Measurements from ENCODE around the gene SYPL2. TPM values are rescaled to one million over a fixed set of nuclear protein-coding genes. Genes with fewer than 3 reads are reported as not detected.
A peak's percentile ranks its signal among the peaks of the same experiment; 100 is the strongest.

Gene SYPL2
- total RNA-seq = 0.95 and 1.1 TPM in 2 replicates
- long read RNA-seq = 0 reads

DNA sequence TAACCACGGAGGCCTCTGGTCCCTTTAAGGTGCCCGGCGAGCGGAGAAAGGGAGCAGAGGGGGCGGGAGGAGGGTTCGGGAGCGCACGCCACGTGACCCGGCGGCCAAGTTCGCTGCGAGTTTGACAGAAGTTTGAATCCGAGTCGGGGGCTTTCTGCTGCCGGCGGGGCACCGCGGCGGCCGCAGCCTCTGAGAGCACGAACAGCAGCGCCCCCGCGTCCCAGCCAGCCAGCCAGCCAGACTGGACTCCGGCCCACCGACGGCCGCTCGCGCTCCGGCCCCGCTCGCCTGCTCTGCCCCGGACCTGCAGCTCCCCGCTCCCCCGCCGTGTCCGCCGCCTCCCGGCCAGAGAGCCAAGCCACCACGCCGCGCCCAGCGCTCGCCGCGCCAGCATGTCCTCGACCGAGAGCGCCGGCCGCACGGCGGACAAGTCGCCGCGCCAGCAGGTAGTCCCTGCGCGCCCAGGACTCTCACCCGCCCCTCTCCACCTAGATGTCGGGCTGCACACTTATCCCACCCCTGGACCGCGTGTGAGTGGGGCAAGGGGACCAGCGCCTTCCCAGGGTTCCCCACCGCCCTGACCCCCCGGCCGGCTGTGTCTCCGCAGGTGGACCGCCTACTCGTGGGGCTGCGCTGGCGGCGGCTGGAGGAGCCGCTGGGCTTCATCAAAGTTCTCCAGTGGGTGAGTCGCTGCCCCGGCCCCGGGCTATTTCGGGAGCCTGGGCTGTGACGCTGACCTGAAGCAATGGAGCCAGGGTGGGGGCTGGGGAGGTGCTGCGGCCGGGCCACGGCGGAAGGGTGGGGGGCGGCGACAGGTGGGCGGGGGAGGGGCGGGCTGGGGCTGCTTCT, at the start of gene SYPL2:
TSS of gene SYPL2 (plus strand) at position 95 of the 849 bp plus-strand sequence. CDS start at position 393, 298 bp downstream.
- peak; percentile 19 for TF ChIP-seq CTCF (IDR thresholded peaks at IDR 0.05; ENCODE audit: unreplicated experiment)
- H3K27ac Mint-ChIP-seq = no peak within 1 kb of the TSS

GRCh38 chr1:109423498-109423897, 42.8 kb upstream of the SYPL2 start:
- Mint-ChIP-seq H3K4me1 (ENCODE audit: low read depth) (peaks cover 17% of the 10 kb centered on the region), H3K4me3 (ENCODE audit: low read depth) (no peak overlapping the region), H3K27me3 (no peaks in the 10 kb centered on the region), H3K27ac (peak overlapping the region; percentile 4), H3K9me3 (ENCODE audit: low read depth) (no peaks in the 10 kb centered on the region), H3K36me3 (ENCODE audit: insufficient read depth) (peaks cover 7% of the 10 kb centered on the region)
- TF ChIP-seq CTCF (IDR thresholded peaks at IDR 0.05; ENCODE audit: unreplicated experiment) = no peak
- DNase-seq (ENCODE audit: low spot score, unreplicated experiment) = no peak

More for the DNA sequence above, at the start of gene SYPL2:
- DNase-seq (ENCODE audit: low spot score, unreplicated experiment) = peak; percentile 48
- H3K4me3 Mint-ChIP-seq (ENCODE audit: low read depth) = peak within 1 kb of the TSS; percentile 69
- H3K9me3 Mint-ChIP-seq (ENCODE audit: low read depth) = no peaks in the 10 kb centered on the region
- peaks cover 3% of the 10 kb centered on the region for H3K4me1 Mint-ChIP-seq (ENCODE audit: low read depth)
- H3K27me3 Mint-ChIP-seq = peaks cover 84% of the 10 kb centered on the region
- no peaks in the 10 kb centered on the region for H3K36me3 Mint-ChIP-seq (ENCODE audit: insufficient read depth)

DNA sequence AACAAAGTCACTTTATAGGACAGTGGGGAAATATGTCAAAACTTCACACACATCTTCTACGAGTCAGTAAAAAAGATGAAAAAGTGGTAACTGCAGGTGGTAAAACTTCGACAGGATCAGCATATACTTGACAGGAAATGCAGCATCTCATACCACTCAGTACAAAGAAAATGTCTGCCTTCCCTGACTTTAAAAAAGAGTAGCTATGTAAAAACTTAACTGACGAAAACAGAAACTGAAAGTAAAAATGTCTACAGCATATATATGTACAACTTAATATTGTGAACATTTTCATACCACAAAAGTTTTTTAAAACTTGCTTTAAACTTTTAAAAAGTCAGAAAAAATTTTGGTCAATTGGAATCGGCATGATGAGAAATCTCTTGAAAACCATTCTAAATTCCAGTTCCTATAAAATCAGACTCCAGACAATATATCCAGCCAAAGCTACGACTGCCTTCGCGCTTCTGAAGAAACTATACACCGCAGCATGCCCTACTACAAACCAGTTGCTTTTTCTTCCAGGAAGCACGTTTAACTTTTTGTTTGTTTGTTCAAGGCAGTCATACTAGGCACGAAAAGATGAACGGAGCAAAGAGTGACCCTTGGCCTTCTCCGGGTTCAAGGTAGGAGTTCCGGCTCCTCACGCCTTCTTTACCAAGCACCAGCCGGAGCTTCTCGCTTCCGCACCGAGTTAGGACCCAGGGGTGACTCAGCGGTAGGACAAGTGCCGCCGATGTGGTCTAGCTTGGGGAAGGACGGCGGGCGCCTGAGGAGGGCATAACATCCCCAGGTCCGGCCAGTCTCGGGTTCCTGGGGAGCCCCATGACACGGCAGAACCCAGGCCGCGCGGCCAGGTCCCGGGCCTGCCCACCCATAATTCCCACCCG, 40.7 kb upstream of the SYPL2 start:
- Mint-ChIP-seq H3K27me3 (no peaks in the 10 kb centered on the region), H3K4me1 (ENCODE audit: low read depth) (peaks cover 22% of the 10 kb centered on the region), H3K27ac (peak overlapping the region; percentile 93), H3K9me3 (ENCODE audit: low read depth) (no peaks in the 10 kb centered on the region), H3K36me3 (ENCODE audit: insufficient read depth) (peaks cover 3% of the 10 kb centered on the region), H3K4me3 (ENCODE audit: low read depth) (peak overlapping the region; percentile 92)
- TF ChIP-seq CTCF (IDR thresholded peaks at IDR 0.05; ENCODE audit: unreplicated experiment) = no peak
- no peak for DNase-seq (ENCODE audit: low spot score, unreplicated experiment)

DNA sequence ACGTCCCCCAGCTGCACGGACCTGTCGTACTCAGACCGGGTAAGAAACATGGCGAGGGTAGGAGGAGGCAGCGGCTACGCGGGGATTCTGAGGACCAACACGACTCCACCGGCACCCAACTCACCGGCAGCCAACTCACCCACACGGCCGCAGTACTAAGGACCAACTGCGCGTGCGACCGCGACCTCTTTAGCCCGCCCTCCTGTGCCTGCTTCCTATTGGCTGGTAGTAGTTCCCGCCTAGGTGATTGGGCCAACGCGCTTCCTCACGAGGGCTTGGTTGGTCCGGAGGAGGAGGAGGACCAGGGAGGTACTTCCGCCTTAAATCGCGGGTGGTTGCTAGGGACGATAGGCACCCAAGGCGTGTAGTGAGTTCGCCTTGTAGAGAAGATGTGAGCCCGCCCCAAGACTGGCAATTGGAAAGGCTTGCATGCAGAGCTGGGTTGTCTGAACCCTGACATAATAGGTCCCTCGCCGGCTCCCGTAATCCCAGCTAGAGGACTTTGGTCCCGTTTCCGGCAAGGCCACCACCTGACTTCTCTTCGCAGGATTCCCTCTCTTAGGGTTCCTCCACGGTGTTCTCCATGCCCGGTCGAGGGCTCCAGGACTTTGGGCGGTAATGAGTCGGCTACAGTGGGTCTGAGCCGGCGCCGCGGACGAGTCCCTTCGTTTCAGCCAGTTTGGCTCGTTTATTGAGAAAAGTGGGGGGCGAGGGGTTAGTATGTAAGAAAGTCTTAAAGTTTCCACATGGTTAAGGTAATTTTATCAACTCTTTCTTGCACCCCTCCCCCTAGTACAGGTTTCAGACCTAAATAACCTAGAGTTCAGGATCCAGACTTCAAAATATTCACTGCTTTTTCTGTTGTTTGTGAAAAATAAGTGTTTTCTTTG, 39.8 kb upstream of the SYPL2 start, which contains the start of gene PSMA5:
TSS of gene PSMA5 (minus strand) at position 168 of the 890 bp plus-strand sequence. CDS start at position 50, 118 bp downstream.
- peaks cover 22% of the 10 kb centered on the region for H3K4me1 Mint-ChIP-seq (ENCODE audit: low read depth)
- H3K36me3 Mint-ChIP-seq (ENCODE audit: insufficient read depth) = peaks cover 3% of the 10 kb centered on the region
- no peaks in the 10 kb centered on the region for H3K27me3 Mint-ChIP-seq
- no peaks in the 10 kb centered on the region for H3K9me3 Mint-ChIP-seq (ENCODE audit: low read depth)
- H3K4me3 Mint-ChIP-seq (ENCODE audit: low read depth) = peak within 1 kb of the TSS; percentile 92
- peak; percentile 85 for DNase-seq (ENCODE audit: low spot score, unreplicated experiment)
- TF ChIP-seq CTCF (IDR thresholded peaks at IDR 0.05; ENCODE audit: unreplicated experiment) = no peak
- H3K27ac Mint-ChIP-seq = peak within 1 kb of the TSS; percentile 93

All from progenitor cell of endocrine pancreas (in vitro differentiated cells).